HuH-7 (cell line): ENCODE results near the gene TBC1D14.

Source experiments
- DNase-seq: peaks from one replicate; pipeline ENCODE4 v3.0.0; 2011; ENCODE audit warnings: low spot score

Gene TBC1D14

GRCh38 chr4:7044137-7044930, 134.7 kb downstream of the TBC1D14 start:
- no peak for DNase-seq

GRCh38 chr4:7045553-7045952, 135.9 kb downstream of the TBC1D14 start:
- no peak for DNase-seq

- no peak for DNase-seq
These were observed 136.6 kb downstream of the TBC1D14 start for GRCh38 chr4:7045961-7046921.

- DNase-seq, result no peak
These were observed 137.3 kb downstream of the TBC1D14 start for GRCh38 chr4:7046971-7047370.

- no peak for DNase-seq
These were observed 139.0 kb downstream of the TBC1D14 start for GRCh38 chr4:7048642-7049041.

GRCh38 chr4:7049295-7049694, 139.7 kb downstream of the TBC1D14 start:
- DNase-seq, result no peak

GRCh38 chr4:7049739-7050138, 140.1 kb downstream of the TBC1D14 start:
- no peak for DNase-seq

GRCh38 chr4:7050481-7051143, 141.0 kb downstream of the TBC1D14 start:
- DNase-seq, result no peak

- DNase-seq, result no peak
These were observed 141.5 kb downstream of the TBC1D14 start for GRCh38 chr4:7051144-7051495.

- no peak for DNase-seq
These were observed 142.3 kb downstream of the TBC1D14 start for GRCh38 chr4:7051905-7052304.

GRCh38 chr4:7052313-7052712, 142.7 kb downstream of the TBC1D14 start:
- DNase-seq, result no peak

GRCh38 chr4:7052923-7053715, 143.5 kb downstream of the TBC1D14 start:
- no peak for DNase-seq

GRCh38 chr4:7054106-7054880, 144.7 kb downstream of the TBC1D14 start:
- DNase-seq, result no peak

GRCh38 chr4:7055111-7055989, 145.7 kb downstream of the TBC1D14 start:
- no peak for DNase-seq

GRCh38 chr4:7055990-7056325, 146.3 kb downstream of the TBC1D14 start:
- no peak for DNase-seq

GRCh38 chr4:7058792-7059191, 149.2 kb downstream of the TBC1D14 start:
- DNase-seq, result no peak

- DNase-seq, result no peak
These were observed 150.0 kb downstream of the TBC1D14 start for GRCh38 chr4:7059662-7060061.

- DNase-seq, result no peak
These were observed 150.9 kb downstream of the TBC1D14 start for GRCh38 chr4:7060346-7061150.

- DNase-seq, result no peak
These were observed 152.2 kb downstream of the TBC1D14 start for GRCh38 chr4:7061815-7062214.
